Activated T-cell treated with anti-CD3 and anti-CD28 coated beads for 24 hours (primary cell): ENCODE measurements around the gene CAMTA1.

ENCODE experiments used
- DNase-seq: peaks from one replicate; pipeline ENCODE4 v3.0.0-alpha.2; 2020; ENCODE audit warnings: low read depth

CAMTA1 gene

DNA sequence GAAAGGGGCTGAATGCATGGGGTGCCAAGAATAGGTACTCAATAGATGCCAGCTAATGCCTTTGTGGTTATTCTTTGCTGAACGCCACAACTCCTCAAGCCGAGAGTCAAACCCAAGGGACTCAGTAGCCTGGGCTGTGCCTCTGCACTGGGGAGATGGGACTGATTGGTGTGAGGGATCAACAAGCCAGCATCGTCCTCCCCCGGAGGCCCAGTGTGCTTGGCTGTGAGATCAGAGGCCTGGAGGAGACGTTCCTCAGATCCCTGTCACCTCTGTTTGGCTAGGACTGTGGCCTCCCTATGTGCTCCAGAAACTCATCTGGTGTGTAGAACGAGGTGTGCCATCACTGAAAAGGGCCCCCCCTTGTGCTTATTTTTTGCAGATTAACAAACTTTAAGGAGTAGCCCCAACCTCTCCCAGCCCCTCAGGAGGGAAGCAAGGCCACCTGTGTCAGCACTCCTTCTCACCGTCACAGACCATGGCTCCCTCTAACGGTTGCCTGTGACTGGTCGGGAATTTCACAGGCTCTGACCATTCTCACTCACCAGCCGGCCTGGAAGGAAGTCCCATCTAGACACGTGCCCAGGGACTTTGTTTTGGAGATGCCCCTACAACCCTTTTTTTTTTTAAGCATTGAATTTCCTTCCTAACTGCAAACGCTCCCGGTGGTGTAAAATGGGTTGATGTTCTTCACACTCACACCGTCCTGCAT is 791.8 kb downstream of the CAMTA1 start:
- no peak for DNase-seq

DNA sequence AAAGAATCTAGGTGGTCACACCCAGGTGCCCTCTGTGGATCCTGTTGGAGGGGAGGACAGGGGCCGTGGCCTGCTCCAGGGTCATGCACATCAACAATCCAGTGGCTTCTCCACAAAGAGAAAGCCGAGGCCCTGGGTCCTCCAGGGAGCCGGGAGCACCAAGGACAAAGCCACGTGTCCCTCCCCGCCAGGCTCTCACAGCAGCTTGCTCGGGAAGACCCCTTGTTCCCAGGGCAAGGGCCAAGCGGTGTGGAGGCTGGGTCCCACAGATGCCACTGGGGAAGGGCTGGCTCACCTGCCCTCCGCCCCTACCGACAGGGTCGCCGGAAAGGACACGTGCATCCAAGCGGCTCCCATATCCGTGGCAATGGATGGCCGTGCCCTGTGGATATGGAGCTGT is 793.0 kb downstream of the CAMTA1 start:
- no peak for DNase-seq

DNA sequence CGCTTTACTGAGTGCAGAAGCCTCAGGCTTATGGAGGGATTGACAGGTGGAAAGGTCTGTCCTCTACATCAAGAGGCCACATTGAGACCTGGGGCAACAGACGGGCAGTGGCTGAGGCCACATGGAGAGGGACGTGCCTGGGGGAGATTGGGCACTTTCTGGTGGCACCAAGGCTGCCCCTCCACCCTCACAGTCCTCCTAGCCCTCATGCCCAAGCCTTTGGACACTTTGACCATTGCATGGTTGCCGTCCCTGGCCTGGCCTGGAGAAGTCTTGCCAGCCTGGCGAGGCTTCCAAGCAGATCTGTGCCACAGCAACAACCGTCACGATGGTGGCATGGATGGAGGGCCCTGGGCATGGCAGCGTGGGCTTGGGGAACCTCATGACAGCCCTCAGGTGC is 793.8 kb downstream of the CAMTA1 start:
- DNase-seq: no peak

DNA sequence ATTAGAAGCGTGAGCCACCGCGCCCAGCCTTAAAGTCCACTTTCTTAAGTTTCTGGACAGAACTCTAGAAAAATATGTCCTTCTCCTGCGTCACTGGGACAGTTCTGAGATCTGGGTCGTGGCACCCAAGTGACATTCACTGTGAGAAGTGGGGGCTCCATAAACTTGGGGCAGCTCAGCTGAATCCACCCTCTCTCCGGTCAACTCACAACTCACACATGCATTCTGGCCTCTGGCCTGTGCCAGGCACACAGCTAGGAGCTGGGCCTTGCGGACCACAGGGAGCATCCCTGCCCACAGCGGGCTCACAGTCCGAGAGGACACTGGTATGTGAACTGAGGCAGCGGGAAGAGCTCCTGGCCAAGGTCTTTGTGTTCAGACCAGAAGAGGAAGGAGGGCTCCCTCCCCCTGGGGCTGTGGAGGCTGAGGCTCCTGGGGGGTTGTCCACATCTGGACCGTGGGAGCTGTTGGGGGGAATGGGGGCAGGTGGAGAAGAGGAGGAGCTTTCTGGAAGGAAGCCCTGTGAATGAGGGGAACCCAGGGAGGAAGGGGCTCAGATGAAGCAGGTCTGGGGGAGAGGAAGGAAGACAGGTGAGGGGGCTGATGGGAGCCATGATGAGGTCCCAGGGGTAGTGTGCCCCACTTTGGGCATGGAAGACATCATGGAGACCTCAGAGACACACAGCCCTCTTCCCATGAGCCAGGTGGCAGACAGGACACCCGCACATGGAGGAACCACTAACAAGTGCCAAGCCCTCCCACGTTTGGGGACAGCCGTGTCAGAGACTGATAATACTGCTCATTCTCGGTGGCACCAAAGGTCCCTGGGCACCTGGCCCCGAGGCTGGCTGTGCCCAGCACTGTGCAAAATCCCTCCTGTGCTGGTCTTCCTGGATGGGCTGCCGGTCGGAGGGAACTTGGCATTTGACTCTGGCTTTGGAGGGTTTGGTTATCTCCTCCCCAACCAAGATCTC is 794.9 kb downstream of the CAMTA1 start:
- no peak for DNase-seq

DNA sequence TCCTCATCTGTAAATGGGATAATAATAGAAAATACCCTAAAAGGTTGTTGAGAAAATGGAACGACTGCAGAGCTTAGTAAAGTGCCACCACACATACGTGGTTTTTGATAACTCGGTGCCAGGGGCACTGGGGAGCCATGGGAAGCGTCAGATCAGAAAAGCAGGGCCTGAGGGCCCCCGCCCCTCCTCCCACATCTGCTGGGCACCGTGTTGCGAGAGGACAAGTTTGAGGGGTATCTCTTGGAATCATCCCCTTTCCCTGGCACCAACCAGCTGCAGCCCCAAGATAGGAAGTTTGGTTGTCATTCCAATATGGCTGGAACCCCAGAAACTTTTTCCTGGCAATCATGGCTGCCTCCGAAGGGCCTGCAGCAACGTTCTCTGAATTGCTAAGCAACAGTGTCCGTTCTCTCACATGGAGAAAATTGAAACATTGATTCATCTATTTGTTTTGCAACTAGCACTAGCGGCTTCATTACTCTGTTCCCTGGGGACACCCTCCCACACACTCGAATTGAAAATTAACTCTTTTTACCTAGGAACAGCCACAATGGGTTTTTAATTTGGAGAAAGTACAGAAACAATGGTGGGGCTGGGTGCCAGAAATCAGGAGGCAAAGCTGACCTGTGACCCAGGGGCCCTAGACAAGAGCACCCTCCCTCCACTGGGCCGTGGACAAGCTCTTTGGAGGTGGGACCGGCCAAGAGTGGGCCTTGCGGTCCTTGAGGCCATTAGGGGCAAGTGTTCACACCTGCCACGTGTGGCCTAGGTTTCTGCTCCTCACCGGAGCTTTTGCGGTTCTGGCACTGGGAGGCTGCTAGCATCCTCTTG is 795.9 kb downstream of the CAMTA1 start:
- no peak for DNase-seq

DNA sequence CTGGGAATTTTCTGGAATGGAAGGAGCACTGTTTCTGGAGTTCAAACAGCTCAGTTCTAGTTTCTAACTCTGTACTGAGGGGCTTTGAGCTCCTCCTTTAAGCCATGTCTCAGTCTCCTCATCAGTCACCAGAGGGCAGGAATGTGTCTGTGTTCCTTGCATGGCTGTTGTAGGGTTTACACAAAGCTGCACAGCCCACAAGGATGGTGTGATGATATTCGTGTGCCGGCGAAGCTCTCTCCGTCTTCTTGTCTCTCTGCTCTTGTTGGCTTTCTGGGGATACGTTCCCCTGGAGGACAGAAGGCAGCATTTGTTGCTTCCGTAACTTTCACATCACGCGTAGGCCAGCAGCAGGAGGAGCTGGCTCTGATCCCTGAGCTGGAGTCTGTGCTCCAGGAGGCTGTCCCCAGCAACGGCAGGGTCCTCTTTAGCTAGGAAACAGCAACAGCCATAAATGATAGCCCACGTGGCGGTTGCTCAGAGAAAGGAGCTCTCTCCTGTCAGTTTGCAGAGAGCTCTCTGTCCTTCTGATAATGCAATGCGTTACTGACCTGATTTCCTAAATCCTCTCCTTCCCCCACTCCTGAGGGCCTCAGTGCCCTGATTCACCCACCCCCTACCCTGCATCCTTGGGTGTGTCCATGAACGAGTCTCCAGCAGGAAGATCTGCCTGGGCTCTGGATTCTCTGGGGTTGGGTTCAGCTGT is 796.7 kb downstream of the CAMTA1 start:
- no peak for DNase-seq

DNA sequence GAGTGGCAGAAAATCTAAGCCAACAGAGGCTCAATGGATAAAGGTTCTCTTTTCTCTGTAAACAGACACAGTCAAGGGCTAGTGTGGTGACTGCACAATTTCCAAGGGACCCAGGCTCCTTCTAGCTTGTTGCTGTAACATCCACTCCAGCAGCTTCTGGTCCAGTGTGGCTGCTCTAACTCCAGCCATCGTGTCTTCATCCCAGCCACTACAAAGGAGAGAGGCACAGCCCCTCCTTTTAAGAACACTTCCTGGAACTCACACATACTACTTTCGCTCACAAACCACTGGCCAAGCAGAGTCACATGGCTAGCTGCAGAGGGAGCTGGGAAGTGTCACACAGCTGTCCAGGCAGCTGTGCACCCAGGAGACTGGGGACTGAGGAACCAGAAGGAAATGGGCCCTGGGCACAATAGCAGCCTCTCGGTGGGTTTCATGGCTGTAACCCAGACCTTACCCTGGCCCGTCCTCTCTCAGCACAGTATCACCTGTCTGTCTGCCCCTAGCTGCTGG is 797.3 kb downstream of the CAMTA1 start:
- DNase-seq: no peak

DNA sequence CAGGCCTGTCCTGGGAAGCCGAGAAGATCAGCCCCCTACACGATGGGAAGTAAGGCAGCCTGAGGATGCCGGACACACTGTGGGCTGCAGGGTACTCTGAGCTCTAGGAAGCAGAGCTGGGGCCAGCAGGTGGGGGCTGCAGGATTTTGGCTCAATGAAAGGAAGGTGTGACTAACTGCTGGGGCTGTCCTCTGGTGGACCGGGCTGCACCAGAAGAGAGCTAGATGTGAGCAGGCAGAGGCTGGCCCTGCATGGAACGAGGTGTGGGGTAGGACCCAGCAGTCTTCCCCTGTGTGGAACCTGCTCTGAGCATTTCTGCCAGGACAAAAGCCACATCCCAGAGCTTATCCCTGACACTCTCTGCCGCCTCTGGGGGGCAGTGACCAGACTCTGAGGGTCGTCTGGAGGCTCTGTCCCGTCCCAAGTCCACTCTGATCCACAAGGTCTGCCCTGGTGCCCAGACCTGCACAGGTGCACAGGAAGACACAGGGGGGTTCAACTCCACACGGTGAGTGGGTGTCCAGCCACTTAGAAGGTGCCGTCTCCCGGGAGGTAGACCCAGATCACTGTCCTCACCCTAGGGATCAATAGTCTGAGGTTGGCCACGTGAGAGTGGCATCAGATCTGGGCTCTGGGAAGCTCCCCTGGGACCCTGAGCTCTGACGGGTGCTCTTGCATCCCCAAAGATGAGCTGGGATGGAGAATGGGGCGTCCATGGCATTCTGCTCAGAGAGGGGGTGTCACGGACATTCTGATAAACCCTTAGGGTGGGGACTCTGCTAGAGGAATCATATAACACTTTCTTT is 798.2 kb downstream of the CAMTA1 start:
- no peak for DNase-seq

DNA sequence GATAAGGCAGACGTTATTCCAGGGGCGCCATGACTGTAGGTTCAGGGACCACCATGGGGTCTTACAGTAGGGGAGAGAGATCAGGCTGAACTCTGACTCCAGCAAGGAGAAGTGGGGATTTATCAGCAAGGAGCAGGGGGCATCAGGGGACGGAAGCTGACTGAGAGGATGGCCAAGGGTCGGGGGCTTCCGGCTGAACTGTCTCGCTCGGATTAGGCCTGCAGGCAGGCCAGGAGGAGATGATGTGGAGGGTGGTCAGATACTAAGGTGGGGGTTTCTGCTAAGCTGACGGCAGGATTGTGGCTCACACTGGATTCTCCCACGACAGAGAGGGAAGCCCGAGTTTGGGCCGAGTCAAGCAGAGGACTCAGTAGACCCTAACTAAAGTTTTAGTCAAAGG is 798.9 kb downstream of the CAMTA1 start:
- no peak for DNase-seq

DNA sequence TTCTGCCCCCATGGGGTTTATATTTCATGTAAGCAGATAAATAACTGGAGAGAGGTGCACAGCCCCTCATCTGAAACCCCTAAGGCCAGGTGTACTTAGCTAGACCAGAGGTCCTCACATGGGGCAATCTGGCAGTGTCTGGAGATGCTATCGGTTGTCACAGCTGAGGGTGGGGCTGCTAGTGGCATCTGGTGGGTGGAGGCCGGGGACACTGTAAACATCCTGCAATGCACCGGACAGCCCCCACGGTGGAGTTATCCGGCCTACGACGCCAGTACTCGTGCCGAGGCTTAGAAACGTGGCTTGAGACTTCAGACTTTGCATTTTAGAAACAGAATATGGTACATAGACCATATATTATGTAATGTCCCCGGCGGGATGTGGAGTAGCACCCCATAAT is 799.4 kb downstream of the CAMTA1 start:
- DNase-seq: no peak

DNA sequence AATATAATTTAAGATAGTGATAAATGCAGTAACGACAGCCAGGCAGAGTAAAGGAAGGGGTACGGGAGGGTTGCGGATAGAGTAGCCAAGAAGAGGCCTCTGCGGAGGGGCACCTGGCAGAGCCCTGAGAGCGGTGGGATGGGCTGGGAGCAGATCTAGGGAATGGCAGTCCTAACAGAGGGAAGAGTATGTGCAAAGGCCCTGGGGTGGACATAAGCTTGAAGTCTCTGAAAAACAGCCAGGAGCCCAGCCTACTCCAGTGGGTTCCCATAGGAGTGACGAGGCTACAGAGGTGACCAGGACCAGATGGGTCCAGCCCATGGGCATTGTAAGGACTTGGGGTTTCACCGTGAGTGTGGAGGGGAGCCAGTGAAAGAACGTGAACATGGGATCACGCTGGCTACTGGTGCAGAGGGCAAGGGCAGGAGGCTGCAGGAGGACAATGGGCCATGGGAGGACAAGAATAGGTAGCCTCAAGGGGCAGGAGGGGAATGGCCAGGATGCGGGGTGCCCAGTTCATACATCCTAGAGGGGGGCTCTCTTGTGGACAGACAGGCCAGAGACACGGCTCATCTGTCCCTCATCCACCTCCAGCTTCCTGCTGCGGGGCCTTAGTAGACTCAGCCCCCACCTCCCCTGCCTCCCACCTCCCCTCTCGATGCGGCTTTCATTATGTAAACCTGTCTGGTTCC is 800.1 kb downstream of the CAMTA1 start:
- DNase-seq: no peak

DNA sequence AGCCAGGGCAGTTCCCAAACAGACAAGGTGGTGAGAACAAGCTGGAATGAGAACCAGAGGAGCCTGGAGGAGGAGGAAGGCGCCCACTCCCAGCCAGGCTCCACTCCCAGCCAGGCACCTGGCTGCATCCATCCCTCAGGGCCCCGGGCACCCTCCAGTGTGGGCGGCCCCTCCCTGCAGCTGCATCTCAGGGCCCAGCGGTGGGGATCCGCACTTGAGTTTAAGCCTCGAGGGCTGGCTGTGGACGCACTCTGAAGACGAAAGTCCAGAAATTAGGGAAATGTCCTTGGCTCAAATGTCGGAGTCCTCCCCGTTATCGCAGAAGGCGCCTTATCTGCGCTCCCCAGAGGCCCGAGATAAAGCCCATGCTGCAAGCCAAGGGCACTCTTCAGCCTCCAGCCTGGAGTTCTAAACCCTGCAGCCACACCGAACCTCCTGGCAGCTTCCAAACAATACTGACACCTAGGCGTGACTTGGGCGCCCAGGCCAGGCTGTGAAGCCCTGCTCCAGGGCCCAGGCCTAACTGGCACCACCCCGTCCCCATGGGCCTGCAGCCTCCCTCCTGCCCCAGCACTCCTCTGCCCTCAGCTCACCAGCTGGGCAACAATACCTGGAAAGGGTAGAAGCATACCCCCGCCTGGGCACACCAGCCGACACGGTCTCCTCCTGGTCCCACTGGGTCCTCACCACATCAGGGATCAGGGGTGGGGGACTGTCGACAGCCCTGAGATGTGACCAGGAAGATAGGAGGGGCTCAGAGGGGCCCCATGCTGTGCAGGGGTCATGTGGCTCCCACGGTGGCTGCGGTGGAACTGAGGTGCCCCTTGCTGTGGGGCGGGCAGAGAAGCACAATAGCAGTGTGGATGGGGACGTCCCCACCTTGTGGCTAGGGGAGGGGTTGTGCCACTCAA is 801.0 kb downstream of the CAMTA1 start:
- DNase-seq: no peak

DNA sequence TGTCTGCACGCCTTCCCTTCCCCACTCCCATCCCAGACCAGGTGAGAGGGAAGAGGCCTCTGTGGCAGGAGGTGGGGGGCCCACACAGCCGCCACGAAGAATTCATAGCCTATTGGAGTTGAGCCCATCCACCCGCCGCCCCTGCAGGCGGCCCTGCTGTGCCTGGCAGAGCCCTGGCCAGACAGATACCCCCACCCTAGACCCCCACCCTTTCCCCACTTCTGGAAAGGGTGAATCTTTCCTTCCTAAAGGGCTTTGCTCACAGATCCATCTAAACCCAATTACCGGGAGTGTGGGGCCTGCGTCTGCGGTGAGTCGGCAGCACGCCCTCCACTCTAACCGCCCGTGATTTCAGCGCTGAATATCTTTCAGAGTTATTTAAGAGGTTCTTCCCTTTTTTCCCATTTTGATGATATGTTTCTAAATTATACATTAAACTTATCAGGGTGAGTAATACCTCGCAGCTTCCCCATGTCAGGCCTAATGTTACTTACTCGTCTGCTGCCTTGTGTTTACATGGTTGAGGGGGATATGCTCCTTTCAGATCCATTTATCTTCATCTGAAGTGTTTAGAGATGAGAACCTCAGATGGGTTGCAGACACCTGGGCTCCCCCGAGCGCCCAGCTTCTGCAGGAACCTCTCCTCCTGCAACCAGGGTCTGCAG is 802.0 kb downstream of the CAMTA1 start:
- DNase-seq: no peak

DNA sequence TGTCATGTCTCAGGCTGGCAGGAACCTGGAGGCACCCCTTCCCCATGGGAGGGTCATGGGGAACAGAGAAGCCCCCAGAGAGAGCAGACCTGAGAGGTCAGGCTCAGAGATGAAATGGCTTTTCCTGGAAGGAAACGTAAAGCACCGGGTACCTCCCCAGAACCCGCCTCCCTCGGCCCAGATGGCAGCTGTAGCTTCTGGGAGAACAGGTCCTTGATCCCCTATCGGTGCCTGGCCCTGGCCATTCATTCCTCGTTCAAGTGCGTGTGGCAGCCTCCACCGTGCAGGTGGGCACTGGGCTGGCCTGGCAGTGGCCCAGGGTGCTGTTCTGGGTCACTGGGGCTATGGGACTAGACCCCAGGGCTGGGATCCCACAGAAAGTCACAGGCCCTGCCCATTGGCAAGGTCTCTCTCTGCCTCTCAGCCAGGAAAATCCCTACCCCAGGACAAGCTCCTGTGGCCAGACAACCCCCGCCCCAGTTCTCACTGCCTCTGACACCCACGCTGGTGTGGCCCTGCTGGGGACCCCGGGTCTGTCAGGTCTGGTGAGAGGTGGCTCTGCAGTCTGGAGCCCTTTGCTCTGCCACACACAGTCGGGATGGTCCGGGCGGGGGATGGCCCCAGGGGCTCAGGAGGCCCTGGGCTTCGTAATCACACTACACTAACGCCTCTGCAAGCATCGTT is 802.7 kb downstream of the CAMTA1 start:
- no peak for DNase-seq

DNA sequence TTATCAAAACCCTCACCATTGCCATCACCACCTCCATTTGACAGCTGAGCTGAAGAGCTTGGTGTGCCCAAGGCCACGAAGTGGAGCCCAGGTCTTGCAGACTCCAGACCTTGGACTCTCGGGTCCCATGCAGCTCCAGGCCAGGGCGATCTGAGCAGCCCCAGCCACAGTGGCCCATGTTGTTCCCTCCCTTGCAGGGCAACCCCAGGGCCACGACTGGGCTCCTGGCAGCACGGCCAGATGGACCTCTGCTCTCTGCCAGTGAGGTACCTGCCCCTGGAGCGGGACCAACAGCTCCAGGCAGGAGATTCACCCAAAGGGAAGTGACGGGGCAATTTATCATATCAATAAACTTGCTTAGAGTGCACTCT is 803.2 kb downstream of the CAMTA1 start:
- DNase-seq: no peak

DNA sequence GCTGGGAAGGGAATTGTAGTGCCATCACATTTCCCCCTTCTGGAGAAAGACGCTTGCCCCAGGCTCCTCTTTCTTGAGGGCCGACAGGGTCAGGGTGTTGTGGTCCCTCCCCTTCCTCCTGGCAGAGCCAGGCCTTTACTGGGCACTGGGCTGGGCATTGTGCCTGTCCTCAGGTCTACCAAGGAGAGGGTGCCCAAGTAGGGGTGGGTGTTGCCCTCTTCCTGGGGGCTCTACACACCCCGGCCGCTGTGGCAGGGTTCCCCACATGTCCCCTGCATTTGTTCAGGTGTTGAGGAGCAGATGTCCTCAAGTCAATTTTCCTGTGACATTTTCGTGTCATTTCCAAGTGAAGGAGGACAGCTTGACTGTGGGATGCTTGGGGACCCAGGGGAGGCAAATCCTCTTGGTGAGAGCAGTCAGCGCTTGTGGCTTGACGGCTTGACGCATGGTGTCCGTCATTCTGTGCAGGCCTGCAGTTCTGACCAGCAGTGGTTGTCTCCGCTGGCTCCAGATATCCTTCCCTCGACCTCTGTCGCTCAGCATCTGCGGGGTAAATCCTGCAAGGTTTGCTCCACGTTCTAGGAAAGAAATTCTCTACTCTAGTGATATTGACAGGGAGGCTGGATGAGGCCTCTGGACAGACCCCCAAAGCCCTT is 804.0 kb downstream of the CAMTA1 start:
- DNase-seq: no peak

DNA sequence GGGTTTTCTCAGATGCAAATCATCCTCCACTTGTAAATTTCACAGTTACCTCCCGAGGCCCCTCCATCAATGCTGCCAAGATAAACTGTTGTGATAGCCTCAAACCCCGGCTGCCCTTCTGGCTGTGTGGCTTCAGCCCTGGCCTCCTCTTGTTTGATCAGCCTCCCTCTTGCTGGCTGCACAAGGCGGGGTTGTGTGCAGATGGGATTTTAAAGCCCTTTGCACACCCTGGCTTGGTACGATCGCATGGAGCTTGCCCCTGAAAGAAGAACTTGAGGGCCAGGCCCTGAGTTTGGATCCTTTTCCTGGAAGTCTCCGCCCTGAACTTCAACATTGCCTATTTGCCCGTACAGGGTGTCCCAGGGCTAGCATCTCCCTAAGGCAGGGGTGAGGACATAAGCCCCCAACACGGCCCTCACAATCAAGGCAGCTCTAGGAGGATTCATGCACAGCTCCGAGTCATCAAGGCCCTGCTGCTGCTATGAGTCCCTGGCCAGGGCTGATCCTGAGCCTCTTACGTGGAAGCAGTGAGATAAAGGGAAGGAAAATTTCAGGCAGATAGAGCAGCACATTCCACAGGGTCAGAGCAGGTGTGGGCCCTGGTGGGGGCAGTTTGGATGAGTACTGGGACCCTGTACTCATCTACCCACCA is 804.6 kb downstream of the CAMTA1 start:
- DNase-seq: no peak
